Measurements from ENCODE around the gene E2F6. TPM values are rescaled to one million over a fixed set of nuclear protein-coding genes. Genes with fewer than 3 reads are reported as not detected.

The E2F6 gene
- polyA plus RNA-seq, 1 donor from 2014 or later, result 39.1 TPM

GRCh38 chr2:11430729-11431128 is 35.2 kb downstream of the E2F6 start:
- H3K79me2 ChIP-seq (replicated peaks; ENCODE audit: insufficient read depth, low read length), result no peaks in the 10 kb centered on the region
- H4K20me1 ChIP-seq (ENCODE audit: insufficient read depth), result no peaks in the 10 kb centered on the region
- H3K9me2 ChIP-seq (ENCODE audit: insufficient read depth, low read length), result no peaks in the 10 kb centered on the region
- H3K9ac ChIP-seq (ENCODE audit: low read length), result no peak overlapping the region
- H3F3A ChIP-seq (ENCODE audit: insufficient read depth, low read length, poor library complexity, severe bottlenecking), result no peaks in the 10 kb centered on the region
- no peaks in the 10 kb centered on the region for H3K27me3 ChIP-seq (ENCODE audit: insufficient read depth, low read depth, low read length)
- H2AFZ ChIP-seq (ENCODE audit: low read depth, low read length), result no peak overlapping the region
- H3K27ac ChIP-seq (ENCODE audit: low read length), result no peak overlapping the region
- no peaks in the 10 kb centered on the region for H3K36me3 ChIP-seq (ENCODE audit: insufficient read depth, low read length)
- no peak overlapping the region for H3K4me2 ChIP-seq (ENCODE audit: low read length)
- TF ChIP-seq RAD21 (conservative IDR thresholded peaks at IDR 0.05) (no peak), CTCF (IDR thresholded peaks at IDR 0.05; ENCODE audit: poor library complexity, severe bottlenecking) (no peak), EP300 (conservative IDR thresholded peaks at IDR 0.05; ENCODE audit: poor library complexity, severe bottlenecking) (no peak), POLR2AphosphoS5 (IDR thresholded peaks at IDR 0.05) (no peak), MXI1 (conservative IDR thresholded peaks at IDR 0.05; ENCODE audit: poor library complexity, severe bottlenecking) (no peak), REST (IDR thresholded peaks at IDR 0.05; ENCODE audit: borderline replicate concordance) (no peak), SMC3 (conservative IDR thresholded peaks at IDR 0.05; ENCODE audit: poor library complexity) (no peak), EZH2 (IDR thresholded peaks at IDR 0.05; ENCODE audit: borderline replicate concordance, insufficient read depth, low read length, poor library complexity, severe bottlenecking) (no peak), TAF1 (IDR thresholded peaks at IDR 0.05; ENCODE audit: low read depth) (no peak)
- H3K9me3 ChIP-seq (ENCODE audit: low read length), result no peaks in the 10 kb centered on the region
- H3K4me3 ChIP-seq (ENCODE audit: low read length), result no peak overlapping the region

GRCh38 chr2:11427224-11427623 is 38.7 kb downstream of the E2F6 start:
- Histone ChIP-seq H2AFZ (ENCODE audit: low read depth, low read length) (no peak overlapping the region), H3K4me2 (ENCODE audit: low read length) (no peak overlapping the region), H3K36me3 (ENCODE audit: insufficient read depth, low read length) (no peaks in the 10 kb centered on the region), H3K9ac (ENCODE audit: low read length) (no peak overlapping the region), H3K27me3 (ENCODE audit: insufficient read depth, low read depth, low read length) (no peaks in the 10 kb centered on the region), H4K20me1 (ENCODE audit: insufficient read depth) (no peaks in the 10 kb centered on the region), H3K4me3 (ENCODE audit: low read length) (no peak overlapping the region), H3K9me3 (ENCODE audit: low read length) (no peaks in the 10 kb centered on the region), H3K27ac (ENCODE audit: low read length) (no peak overlapping the region), H3K79me2 (replicated peaks; ENCODE audit: insufficient read depth, low read length) (no peaks in the 10 kb centered on the region), H3F3A (ENCODE audit: insufficient read depth, low read length, poor library complexity, severe bottlenecking) (no peaks in the 10 kb centered on the region), H3K9me2 (ENCODE audit: insufficient read depth, low read length) (no peaks in the 10 kb centered on the region)
- TF ChIP-seq MXI1 (conservative IDR thresholded peaks at IDR 0.05; ENCODE audit: poor library complexity, severe bottlenecking) (no peak), EP300 (conservative IDR thresholded peaks at IDR 0.05; ENCODE audit: poor library complexity, severe bottlenecking) (no peak), RAD21 (conservative IDR thresholded peaks at IDR 0.05) (no peak), SMC3 (conservative IDR thresholded peaks at IDR 0.05; ENCODE audit: poor library complexity) (no peak), CTCF (IDR thresholded peaks at IDR 0.05; ENCODE audit: poor library complexity, severe bottlenecking) (no peak), TAF1 (IDR thresholded peaks at IDR 0.05; ENCODE audit: low read depth) (no peak), EZH2 (IDR thresholded peaks at IDR 0.05; ENCODE audit: borderline replicate concordance, insufficient read depth, low read length, poor library complexity, severe bottlenecking) (no peak), REST (IDR thresholded peaks at IDR 0.05; ENCODE audit: borderline replicate concordance) (no peak)

Measured in neural cell (in vitro differentiated cells).